NCI-H1694 (cell line): ENCODE measurements around the gene MAD1L1.

Experiments
- DNase-seq: peaks from one replicate; lab custom pipeline; 2025; lab: John Stamatoyannopoulos, UW

The MAD1L1 gene

GRCh38 chr7:2103071-2103898 is 129.5 kb downstream of the MAD1L1 start:
- no peak for DNase-seq

- no peak for DNase-seq
Observed at GRCh38 chr7:2102375-2102723, 130.4 kb downstream of the MAD1L1 start.

- no peak for DNase-seq
Observed at GRCh38 chr7:2101630-2102374, 130.9 kb downstream of the MAD1L1 start.

- no peak for DNase-seq
Observed at GRCh38 chr7:2100278-2101208, 132.2 kb downstream of the MAD1L1 start.

GRCh38 chr7:2099048-2099957 is 133.4 kb downstream of the MAD1L1 start:
- no peak for DNase-seq

- DNase-seq: no peak
Observed at GRCh38 chr7:2098496-2098895, 134.2 kb downstream of the MAD1L1 start.

- no peak for DNase-seq
Observed at GRCh38 chr7:2098056-2098455, 134.7 kb downstream of the MAD1L1 start.

- no peak for DNase-seq
Observed at GRCh38 chr7:2097492-2097891, 135.3 kb downstream of the MAD1L1 start.

- DNase-seq: no peak
Observed at GRCh38 chr7:2096692-2097387, 135.9 kb downstream of the MAD1L1 start.

GRCh38 chr7:2095436-2095835 is 137.3 kb downstream of the MAD1L1 start:
- DNase-seq: no peak

GRCh38 chr7:2094454-2095045 is 138.2 kb downstream of the MAD1L1 start:
- DNase-seq: no peak

GRCh38 chr7:2093843-2094220 is 138.9 kb downstream of the MAD1L1 start:
- no peak for DNase-seq

GRCh38 chr7:2093215-2093842 is 139.4 kb downstream of the MAD1L1 start:
- no peak for DNase-seq

- no peak for DNase-seq
Observed at GRCh38 chr7:2092279-2092678, 140.5 kb downstream of the MAD1L1 start.

- no peak for DNase-seq
Observed at GRCh38 chr7:2090526-2091520, 141.9 kb downstream of the MAD1L1 start.

- no peak for DNase-seq
Observed at GRCh38 chr7:2088801-2089200, 143.9 kb downstream of the MAD1L1 start.

- DNase-seq: no peak
Observed at GRCh38 chr7:2087744-2088143, 145.0 kb downstream of the MAD1L1 start.

GRCh38 chr7:2086229-2086628 is 146.5 kb downstream of the MAD1L1 start:
- DNase-seq: no peak

GRCh38 chr7:2085804-2086203 is 146.9 kb downstream of the MAD1L1 start:
- no peak for DNase-seq
